B cell (primary cell): Measurements from ENCODE around the gene TSEN2.

ENCODE experiments used
- EZH2 ChIP-seq: IDR thresholded peaks from 2 replicates; pipeline ENCODE4 v1.6.1; 2012; ENCODE audit warnings: borderline replicate concordance, low read depth, mild to moderate bottlenecking, moderate library complexity, low read length; ENCODE audit not compliant: insufficient read depth, poor library complexity, severe bottlenecking
- TF ChIP-seq, protein P1 (sequence below): fragments of 200-600 bp; IDR thresholded peaks from one replicate; pipeline ENCODE4 v1.8.0; 2022; ENCODE audit warnings: antibody characterized with exemption, mild to moderate bottlenecking

DNA sequence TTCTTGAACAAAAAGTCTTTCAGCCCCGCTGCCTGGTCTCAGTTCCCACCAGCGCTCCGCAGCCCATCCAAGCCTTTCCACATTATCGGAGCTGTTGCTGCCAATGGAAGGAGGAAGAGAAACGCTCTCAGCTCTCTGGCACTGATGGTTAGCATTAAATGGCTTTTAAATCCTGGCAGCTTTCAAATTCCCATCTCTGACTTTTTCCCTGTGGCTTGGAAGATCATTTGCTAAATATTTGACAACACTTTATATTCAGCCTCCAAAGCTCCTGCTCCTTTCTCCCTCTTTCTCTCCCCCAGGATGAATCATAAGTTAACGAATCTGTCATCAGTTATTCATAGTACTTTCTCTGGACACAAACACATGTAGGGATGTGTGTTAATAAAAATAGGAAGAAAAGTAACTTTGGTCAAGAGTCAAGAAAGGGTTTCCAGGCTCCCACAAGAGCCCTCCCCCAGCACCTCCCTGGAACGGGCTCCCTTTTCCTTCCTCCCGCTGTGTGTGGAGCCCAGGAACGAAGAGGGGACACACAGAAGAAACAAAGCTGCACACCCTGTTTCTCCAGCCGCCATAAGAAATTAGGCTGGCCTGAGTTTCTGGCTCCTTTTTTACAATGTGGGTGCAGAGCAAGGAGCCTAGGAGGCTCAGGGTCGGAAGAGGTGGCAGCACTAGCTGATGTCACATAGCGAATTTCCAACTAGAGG is 47.6 kb upstream of the TSEN2 start:
- TF ChIP-seq, protein P1, sequence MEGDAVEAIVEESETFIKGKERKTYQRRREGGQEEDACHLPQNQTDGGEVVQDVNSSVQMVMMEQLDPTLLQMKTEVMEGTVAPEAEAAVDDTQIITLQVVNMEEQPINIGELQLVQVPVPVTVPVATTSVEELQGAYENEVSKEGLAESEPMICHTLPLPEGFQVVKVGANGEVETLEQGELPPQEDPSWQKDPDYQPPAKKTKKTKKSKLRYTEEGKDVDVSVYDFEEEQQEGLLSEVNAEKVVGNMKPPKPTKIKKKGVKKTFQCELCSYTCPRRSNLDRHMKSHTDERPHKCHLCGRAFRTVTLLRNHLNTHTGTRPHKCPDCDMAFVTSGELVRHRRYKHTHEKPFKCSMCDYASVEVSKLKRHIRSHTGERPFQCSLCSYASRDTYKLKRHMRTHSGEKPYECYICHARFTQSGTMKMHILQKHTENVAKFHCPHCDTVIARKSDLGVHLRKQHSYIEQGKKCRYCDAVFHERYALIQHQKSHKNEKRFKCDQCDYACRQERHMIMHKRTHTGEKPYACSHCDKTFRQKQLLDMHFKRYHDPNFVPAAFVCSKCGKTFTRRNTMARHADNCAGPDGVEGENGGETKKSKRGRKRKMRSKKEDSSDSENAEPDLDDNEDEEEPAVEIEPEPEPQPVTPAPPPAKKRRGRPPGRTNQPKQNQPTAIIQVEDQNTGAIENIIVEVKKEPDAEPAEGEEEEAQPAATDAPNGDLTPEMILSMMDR, result no peak
- no peak for TF ChIP-seq EZH2
